Right atrium auricular region (tissue), 2 donors: ENCODE measurements around the gene CGB1. TPM values are rescaled to one million over a fixed set of nuclear protein-coding genes. Genes with fewer than 3 reads are reported as not detected.

Experiments used
- DNase-seq: peaks from one replicate; pipeline ENCODE4 v3.0.0-alpha.2; 2019; ENCODE audit warnings: low spot score
- H3K27ac ChIP-seq, 2 donors: fragments of 200-600 bp; sonication (generic); 1 replicate in 1 of 2; 2 replicates in 1 of 2; pipeline ENCODE4 v1.5.1; 2016 to 2019
- H3K27me3 ChIP-seq, 2 donors: fragments of 200-600 bp; sonication (generic); one replicate each; pipeline versions ENCODE4 v1.5.1 to v1.6.0; 2017 to 2019
- H3K36me3 ChIP-seq: fragments of 200-600 bp; sonication (generic); one replicate; pipeline ENCODE4 v1.5.1; 2016
- H3K4me1 ChIP-seq, 2 donors: fragments of 200-600 bp; sonication (generic); one replicate each; pipeline versions ENCODE4 v1.5.1 to v1.6.0; 2017 to 2019
- H3K4me3 ChIP-seq, 2 donors: fragments of 200-600 bp; sonication (generic); 1 replicate in 1 of 2; 2 replicates in 1 of 2; pipeline ENCODE4 v1.5.1; 2017 to 2019; ENCODE audit warnings: mild to moderate bottlenecking in 1 of 2, moderate library complexity in 1 of 2
- H3K9me3 ChIP-seq, 2 donors: fragments of 200-600 bp; sonication (generic); one replicate each; pipeline ENCODE4 v1.5.1; 2019
- CTCF ChIP-seq, 2 donors: fragments of 200-600 bp; sonication (generic); IDR thresholded peaks; one replicate each; pipeline ENCODE4 v1.5.1; 2019; ENCODE audit warnings: antibody characterized with exemption in 2 of 2
- total RNA-seq, 2 donors: library from RNA; depleted of rRNA; stranded (reverse); fragments of >200 nt; gene quantifications; one replicate each; pipeline ENCODE4 v1.1.0, GENCODE V29; 2016

CGB1 gene
- total RNA-seq, 2 donors from 2014 or later: not detected

- Histone ChIP-seq H3K4me1 (no peaks in the 10 kb centered on the region), H3K4me3 (no peak overlapping the region), H3K36me3 (peaks cover 57% of the 10 kb centered on the region), H3K27ac (no peak overlapping the region), H3K27me3 (no peaks in the 10 kb centered on the region), H3K9me3 (no peaks in the 10 kb centered on the region)
- DNase-seq: no peak
- no peak for TF ChIP-seq CTCF (IDR thresholded peaks at IDR 0.05)
Measured at GRCh38 chr19:49011194-49011593, 25.5 kb downstream of the CGB1 start.

DNA sequence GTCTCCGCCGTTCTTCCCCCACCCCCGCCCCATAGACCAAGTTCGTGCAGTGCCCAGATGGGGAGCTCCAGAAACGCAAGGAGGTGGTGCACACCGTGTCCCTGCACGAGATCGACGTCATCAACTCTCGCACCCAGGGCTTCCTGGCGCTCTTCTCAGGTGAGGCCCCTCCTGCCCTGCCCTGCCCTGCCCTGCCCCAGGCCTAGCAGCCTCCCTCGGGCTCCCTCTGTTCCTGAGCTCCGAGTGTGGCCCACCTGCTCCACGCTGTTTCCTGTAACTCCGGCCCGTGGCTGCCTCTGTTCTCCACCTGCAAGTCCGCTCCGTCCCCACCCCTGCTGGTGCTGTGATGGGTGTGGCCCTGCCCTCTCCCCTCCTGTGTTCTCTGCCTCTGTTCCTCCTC, 26.2 kb downstream of the CGB1 start:
- Histone ChIP-seq H3K27me3 (no peaks in the 10 kb centered on the region), H3K4me3 (no peak overlapping the region), H3K4me1 (no peaks in the 10 kb centered on the region), H3K27ac (no peak overlapping the region), H3K36me3 (peaks cover 61% of the 10 kb centered on the region), H3K9me3 (no peaks in the 10 kb centered on the region)
- DNase-seq: no peak
- no peak for TF ChIP-seq CTCF (IDR thresholded peaks at IDR 0.05)

- no peak for TF ChIP-seq CTCF (IDR thresholded peaks at IDR 0.05)
Measured at GRCh38 chr19:49009828-49010227, 26.9 kb downstream of the CGB1 start.

DNA sequence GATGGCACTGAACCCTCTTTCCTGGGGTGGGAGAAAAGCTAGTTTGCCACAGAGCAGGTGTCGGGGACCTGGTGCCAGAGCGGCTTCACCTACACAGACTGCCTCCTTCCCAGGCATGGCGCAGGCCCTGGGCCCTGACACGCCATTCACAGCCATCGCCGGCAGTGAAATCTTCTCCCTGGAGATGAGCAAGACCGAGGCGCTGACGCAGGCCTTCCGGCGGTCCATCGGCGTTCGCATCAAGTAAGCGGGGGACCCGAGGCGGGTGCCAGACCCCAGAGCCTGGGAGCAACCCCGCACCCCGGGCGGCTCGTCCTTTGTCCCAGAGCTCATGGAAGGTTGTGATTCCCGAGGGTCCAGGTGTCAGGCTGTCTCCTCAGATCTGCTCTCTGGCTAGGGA, 29.8 kb downstream of the CGB1 start:
- TF ChIP-seq CTCF (IDR thresholded peaks at IDR 0.05): no peak
- no peak for DNase-seq
- Histone ChIP-seq H3K4me1 (no peaks in the 10 kb centered on the region), H3K4me3 (no peak overlapping the region), H3K9me3 (no peaks in the 10 kb centered on the region), H3K36me3 (peaks cover 71% of the 10 kb centered on the region), H3K27ac (no peak overlapping the region), H3K27me3 (no peaks in the 10 kb centered on the region)

More at GRCh38 chr19:49009828-49010227, 26.9 kb downstream of the CGB1 start:
- DNase-seq: no peak
- H3K4me3 ChIP-seq: no peak overlapping the region
- no peak overlapping the region for H3K27ac ChIP-seq
- peaks cover 61% of the 10 kb centered on the region for H3K36me3 ChIP-seq
- H3K4me1 ChIP-seq: no peaks in the 10 kb centered on the region
- no peaks in the 10 kb centered on the region for H3K27me3 ChIP-seq
- H3K9me3 ChIP-seq: no peaks in the 10 kb centered on the region

DNA sequence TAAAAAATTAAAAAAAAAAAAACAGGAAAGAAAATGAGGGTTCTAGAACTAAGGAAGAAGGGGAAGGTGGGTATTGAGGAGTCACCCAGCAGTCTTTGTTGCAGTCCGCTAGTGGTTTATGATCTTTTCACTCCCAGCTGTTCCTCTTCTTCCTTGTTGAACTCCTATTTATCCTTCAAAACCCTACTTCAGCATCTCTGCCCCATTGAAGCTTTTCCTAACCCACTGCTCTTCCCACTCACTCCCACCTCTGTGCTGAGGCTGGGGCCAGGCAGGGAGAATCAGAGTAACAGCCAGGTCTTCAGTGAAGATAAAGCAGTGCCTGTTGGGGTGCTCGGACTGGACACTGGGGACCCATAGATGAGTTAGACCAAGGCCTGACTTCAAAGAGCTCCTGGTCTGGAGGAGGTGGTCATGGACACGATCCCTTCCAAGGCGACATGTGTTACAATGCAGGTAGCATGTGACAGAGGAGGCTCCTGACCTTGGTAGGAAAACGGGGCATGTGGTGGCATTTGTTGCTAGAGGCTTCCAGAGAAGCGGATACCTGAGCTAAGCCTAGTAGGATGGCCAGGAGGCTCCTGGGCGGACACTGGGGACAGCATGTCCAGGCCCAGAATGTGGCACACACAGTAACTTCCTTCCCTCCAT, 31.6 kb downstream of the CGB1 start:
- no peak for DNase-seq
- Histone ChIP-seq H3K9me3 (no peaks in the 10 kb centered on the region), H3K4me1 (no peaks in the 10 kb centered on the region), H3K27me3 (no peaks in the 10 kb centered on the region), H3K27ac (no peak overlapping the region), H3K4me3 (no peak overlapping the region), H3K36me3 (peaks cover 55% of the 10 kb centered on the region)
- TF ChIP-seq CTCF (IDR thresholded peaks at IDR 0.05): no peak

GRCh38 chr19:49004133-49004532, 32.6 kb downstream of the CGB1 start:
- DNase-seq: no peak
- no peak for TF ChIP-seq CTCF (IDR thresholded peaks at IDR 0.05)
- Histone ChIP-seq H3K4me3 (no peak overlapping the region), H3K27ac (no peak overlapping the region), H3K36me3 (peaks cover 49% of the 10 kb centered on the region), H3K4me1 (no peaks in the 10 kb centered on the region), H3K27me3 (no peaks in the 10 kb centered on the region), H3K9me3 (no peaks in the 10 kb centered on the region)
